ENCODE measurements around the gene MKRN3. TPM values are rescaled to one million over a fixed set of nuclear protein-coding genes. Genes with fewer than 3 reads are reported as not detected.

MKRN3 gene
- total RNA-seq, 3 donors from 2014 or later: 0.61 to 3.6 TPM; not detected in 1

DNA sequence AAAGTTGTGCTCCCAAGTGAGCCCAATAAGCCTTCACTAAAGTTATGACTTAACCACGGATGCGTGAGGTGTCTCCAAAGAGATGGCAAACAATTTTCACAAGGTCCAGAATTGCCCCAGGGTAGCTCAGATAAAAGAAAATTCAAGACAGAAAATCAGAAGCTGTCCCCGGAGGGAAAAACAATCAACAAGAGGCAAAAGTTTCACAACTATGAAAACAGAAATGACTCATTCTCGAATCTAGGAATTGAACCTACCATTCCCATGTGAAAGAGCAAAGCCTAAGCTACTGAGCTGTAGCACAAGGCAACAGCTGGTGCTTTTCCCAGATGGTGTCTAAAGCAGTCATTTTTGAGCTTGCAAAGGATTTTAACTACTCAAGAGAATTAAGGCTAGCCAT lies 33.5 kb upstream of the MKRN3 start:
- no peak overlapping the region for H3K4me3 ChIP-seq
- intact Hi-C loops (cut with DNase I, micrococcal nuclease): no loop called here
- H3K9me3 ChIP-seq: no peaks in the 10 kb centered on the region
- ATAC-seq (no peak), DNase-seq (no peak)
- no peaks in the 10 kb centered on the region for H3K4me1 ChIP-seq (ENCODE audit: low read depth)
- TF ChIP-seq, protein P1, sequence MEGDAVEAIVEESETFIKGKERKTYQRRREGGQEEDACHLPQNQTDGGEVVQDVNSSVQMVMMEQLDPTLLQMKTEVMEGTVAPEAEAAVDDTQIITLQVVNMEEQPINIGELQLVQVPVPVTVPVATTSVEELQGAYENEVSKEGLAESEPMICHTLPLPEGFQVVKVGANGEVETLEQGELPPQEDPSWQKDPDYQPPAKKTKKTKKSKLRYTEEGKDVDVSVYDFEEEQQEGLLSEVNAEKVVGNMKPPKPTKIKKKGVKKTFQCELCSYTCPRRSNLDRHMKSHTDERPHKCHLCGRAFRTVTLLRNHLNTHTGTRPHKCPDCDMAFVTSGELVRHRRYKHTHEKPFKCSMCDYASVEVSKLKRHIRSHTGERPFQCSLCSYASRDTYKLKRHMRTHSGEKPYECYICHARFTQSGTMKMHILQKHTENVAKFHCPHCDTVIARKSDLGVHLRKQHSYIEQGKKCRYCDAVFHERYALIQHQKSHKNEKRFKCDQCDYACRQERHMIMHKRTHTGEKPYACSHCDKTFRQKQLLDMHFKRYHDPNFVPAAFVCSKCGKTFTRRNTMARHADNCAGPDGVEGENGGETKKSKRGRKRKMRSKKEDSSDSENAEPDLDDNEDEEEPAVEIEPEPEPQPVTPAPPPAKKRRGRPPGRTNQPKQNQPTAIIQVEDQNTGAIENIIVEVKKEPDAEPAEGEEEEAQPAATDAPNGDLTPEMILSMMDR (IDR thresholded peaks at IDR 0.05): no peak
- H3K36me3 ChIP-seq (ENCODE audit: low read depth): no peaks in the 10 kb centered on the region

DNA sequence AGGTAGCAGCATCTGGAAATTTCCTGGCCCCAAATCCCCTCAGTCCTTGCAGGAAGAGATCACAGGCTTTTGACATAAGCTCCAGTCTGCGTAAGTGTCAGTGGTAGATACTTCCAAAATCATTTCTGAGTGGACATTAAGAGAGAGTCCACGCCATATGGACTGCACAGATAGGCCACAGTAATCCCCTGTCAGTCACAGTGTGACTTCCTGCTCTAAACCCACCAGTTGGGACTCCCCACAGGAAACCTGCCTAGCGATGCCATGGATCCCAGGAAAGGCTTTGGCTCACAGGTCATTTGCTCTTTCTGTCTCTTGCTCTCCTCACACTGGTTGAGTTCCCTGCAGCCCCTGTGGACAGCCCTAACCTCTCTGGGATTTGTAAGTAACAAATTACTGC lies 28.8 kb upstream of the MKRN3 start:
- Histone ChIP-seq H3K36me3 (ENCODE audit: low read depth) (no peaks in the 10 kb centered on the region), H3K4me3 (no peak overlapping the region), H3K4me1 (ENCODE audit: low read depth) (no peaks in the 10 kb centered on the region), H3K9me3 (no peaks in the 10 kb centered on the region)
- intact Hi-C loops (cut with DNase I, micrococcal nuclease): no loop called here
- TF ChIP-seq, protein P1 (IDR thresholded peaks at IDR 0.05): no peak
- DNase-seq (no peak), ATAC-seq (no peak)

DNA sequence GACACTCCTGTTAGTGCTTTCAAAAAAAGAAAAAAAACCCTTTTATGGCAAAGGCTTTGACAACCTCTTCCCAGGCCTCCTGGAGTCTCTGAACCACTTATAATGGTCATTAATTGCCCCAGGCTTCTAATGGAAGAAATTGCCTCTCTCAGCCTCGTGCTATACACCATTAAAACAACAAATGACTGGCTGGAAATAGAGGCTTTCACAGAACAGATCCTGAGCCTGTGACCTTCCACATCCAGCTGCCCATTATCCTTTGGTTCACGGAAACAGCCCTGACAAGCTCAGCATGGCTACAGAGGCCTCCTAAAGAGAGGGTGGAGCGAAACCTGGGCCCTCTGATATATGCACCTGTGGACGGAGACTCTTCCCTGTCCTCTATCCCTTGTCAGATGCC lies 26.8 kb upstream of the MKRN3 start:
- TF ChIP-seq, protein P1 (IDR thresholded peaks at IDR 0.05): no peak
- intact Hi-C loops (cut with DNase I, micrococcal nuclease): no loop called here
- ATAC-seq (no peak), DNase-seq (no peak)
- no peaks in the 10 kb centered on the region for H3K4me1 ChIP-seq (ENCODE audit: low read depth)
- H3K36me3 ChIP-seq (ENCODE audit: low read depth): no peaks in the 10 kb centered on the region
- H3K9me3 ChIP-seq: no peaks in the 10 kb centered on the region
- no peak overlapping the region for H3K4me3 ChIP-seq

DNA sequence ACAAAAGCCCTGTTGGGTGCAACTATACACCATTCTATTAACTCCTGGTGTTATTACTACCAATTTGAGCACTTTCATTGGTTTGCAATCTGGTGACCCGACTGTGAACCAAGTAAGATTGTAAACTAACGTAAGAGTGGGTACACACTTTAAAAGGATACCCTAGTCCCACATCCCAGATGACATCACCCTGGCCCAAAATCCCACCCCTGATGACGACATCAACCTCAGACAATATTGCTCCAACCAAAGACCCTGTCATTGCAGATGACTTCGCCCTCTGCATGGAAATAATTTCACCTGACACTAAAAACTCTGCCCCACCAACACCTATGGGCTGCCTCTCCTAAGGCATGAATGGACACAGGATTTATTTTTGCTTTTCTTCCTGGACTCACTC lies 25.6 kb upstream of the MKRN3 start:
- DNase-seq (no peak), ATAC-seq (no peak)
- H3K4me1 ChIP-seq (ENCODE audit: low read depth): no peaks in the 10 kb centered on the region
- intact Hi-C loops (cut with DNase I, micrococcal nuclease): no loop called here
- no peaks in the 10 kb centered on the region for H3K36me3 ChIP-seq (ENCODE audit: low read depth)
- H3K9me3 ChIP-seq: no peaks in the 10 kb centered on the region
- TF ChIP-seq, protein P1 (IDR thresholded peaks at IDR 0.05): no peak
- H3K4me3 ChIP-seq: no peak overlapping the region

DNA sequence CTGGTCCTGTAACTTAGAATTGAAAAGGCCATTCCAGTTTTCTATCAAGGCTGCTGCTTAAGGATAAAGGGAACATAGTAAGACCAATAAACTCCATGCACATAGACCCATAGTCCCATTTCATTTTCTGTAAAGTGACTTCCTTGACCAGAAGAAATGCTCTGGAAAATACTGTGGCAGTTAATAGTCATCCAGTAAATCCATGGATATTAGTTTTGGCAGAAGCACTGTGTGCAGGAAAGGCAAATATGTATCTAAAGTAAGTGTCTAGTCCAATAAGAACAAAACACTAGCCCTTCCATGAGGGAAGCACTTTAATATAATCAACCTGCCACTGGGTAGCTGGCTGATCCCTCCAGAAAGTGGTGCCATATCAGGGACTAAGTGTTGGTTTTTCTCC lies 19.3 kb upstream of the MKRN3 start:
- Histone ChIP-seq H3K4me3 (no peak overlapping the region), H3K9me3 (no peaks in the 10 kb centered on the region), H3K4me1 (ENCODE audit: low read depth) (no peaks in the 10 kb centered on the region), H3K36me3 (ENCODE audit: low read depth) (no peaks in the 10 kb centered on the region)
- ATAC-seq (no peak), DNase-seq (no peak)
- intact Hi-C loops (cut with DNase I, micrococcal nuclease): no loop called here
- TF ChIP-seq, protein P1 (IDR thresholded peaks at IDR 0.05): no peak

DNA sequence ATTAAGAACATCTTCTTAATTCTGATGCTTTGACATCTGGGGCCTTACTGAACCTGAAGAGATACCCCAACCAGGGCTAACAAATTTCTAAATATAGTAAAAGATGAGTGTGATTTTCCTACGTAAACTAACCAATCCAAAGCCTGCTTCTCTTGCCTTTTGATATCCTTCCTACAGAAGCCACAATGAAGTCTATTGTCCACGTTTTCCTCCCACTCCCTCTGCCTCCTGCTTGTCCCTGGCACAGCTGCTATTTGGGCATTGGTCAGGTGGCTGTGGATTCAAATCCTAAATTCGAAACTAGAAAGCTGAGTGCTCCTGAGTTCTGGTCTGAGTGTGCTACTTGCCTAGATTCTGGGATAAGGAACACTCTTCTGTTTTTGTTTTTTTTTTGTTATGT lies 17.4 kb upstream of the MKRN3 start:
- Histone ChIP-seq H3K4me3 (no peak overlapping the region), H3K9me3 (no peaks in the 10 kb centered on the region), H3K36me3 (ENCODE audit: low read depth) (no peaks in the 10 kb centered on the region), H3K4me1 (ENCODE audit: low read depth) (no peaks in the 10 kb centered on the region)
- TF ChIP-seq, protein P1 (IDR thresholded peaks at IDR 0.05): no peak
- no peak for ATAC-seq
- no peak for DNase-seq
- intact Hi-C loops (cut with DNase I, micrococcal nuclease): no loop called here
